A549 (cell line): ENCODE results near the gene WWC1.

Experiments
- CEBPB ChIP-seq, 2 experiments: fragments of >200 bp in 1 of 2; sonication (Bioruptor Twin) in 1 of 2; formaldehyde crosslinking in 1 of 2; IDR thresholded peaks; 2 replicates each; pipeline ENCODE4 v1.6.1; 2012 to 2016
- CHD2 ChIP-seq: fragments of 150-350 bp; IDR thresholded peaks from 2 replicates; pipeline ENCODE4 v1.6.1; 2014; ENCODE audit warnings: low read length; ENCODE audit not compliant: partially characterized antibody
- CHD4 ChIP-seq: fragments of 200-600 bp; sonication (generic); IDR thresholded peaks from 2 replicates; pipeline ENCODE4 v1.6.1; 2016; ENCODE audit warnings: antibody characterized with exemption, mild to moderate bottlenecking, borderline replicate concordance
- EP300 ChIP-seq, 2 experiments: fragments of >200 bp; sonication (Bioruptor Twin); formaldehyde crosslinking; IDR thresholded peaks; 2 replicates in 1 of 2; 3 replicates in 1 of 2; pipeline ENCODE4 v1.6.1; 2016 to 2017
- KDM1A ChIP-seq: fragments of 200-600 bp; sonication (generic); IDR thresholded peaks from 2 replicates; pipeline ENCODE4 v1.6.1; 2016; ENCODE audit warnings: low read depth, mild to moderate bottlenecking
- MAFK ChIP-seq: fragments of 450-650 bp; IDR thresholded peaks from 2 replicates; pipeline ENCODE4 v1.6.1; 2014; ENCODE audit not compliant: partially characterized antibody
- POLR2A ChIP-seq: IDR thresholded peaks from 2 replicates; pipeline ENCODE4 v1.6.1; 2012; ENCODE audit warnings: mild to moderate bottlenecking, low read length
- SMC3 ChIP-seq: fragments of >200 bp; sonication (Bioruptor Twin); formaldehyde crosslinking; IDR thresholded peaks from 3 replicates; pipeline ENCODE4 v1.6.1; 2018; ENCODE audit warnings: inconsistent platforms
- ZFP36 ChIP-seq: fragments of 450-650 bp; IDR thresholded peaks from 2 replicates; pipeline ENCODE4 v1.6.1; 2014; ENCODE audit warnings: borderline replicate concordance; ENCODE audit not compliant: partially characterized antibody
- TF ChIP-seq, protein P1 (sequence below): fragments of >200 bp; sonication (Bioruptor Twin); formaldehyde crosslinking; IDR thresholded peaks from 3 replicates; pipeline ENCODE4 v1.5.1; 2016
- TF ChIP-seq, protein P2 (sequence below): IDR thresholded peaks from 2 replicates; pipeline ENCODE4 v1.6.1; 2012; ENCODE audit warnings: low read depth, borderline replicate concordance
- TF ChIP-seq, protein P3 (sequence below): IDR thresholded peaks from 2 replicates; pipeline ENCODE4 v1.6.1; 2012

DNA sequence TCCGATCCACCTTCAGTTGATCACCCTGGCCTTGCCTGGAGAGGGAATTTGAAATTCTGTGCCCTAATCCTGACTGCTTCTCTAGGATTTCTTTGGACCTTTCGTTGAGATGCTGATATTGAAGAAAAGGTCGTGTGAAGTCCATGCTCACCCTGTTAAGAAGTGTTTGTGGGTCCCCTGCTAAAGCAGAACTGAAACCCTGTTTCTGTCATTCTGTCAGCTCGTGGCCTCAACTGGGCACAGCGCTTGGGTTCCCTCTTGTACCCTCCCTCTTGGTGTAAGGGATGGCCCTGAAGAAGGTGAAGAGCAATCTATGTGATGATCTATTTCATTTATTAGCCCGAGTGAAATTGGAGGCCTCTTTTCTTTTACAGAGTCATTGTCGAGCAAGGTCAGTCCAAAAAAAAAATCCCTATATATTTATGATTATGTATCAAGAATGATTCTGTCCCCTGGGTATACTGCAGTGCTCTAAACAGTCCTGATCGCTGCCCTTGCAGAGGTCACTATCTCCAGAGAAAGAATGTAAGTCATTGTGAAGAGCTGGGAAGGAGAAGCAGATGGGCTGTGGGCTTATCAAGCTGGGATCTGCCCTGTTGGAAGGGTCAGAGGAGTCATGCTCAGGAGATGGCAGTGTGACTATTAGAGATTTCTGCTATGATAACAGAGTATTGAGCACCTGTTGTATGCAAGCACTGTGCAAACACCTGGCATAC lies 56.1 kb downstream of the WWC1 start:
- TF ChIP-seq, protein P1, sequence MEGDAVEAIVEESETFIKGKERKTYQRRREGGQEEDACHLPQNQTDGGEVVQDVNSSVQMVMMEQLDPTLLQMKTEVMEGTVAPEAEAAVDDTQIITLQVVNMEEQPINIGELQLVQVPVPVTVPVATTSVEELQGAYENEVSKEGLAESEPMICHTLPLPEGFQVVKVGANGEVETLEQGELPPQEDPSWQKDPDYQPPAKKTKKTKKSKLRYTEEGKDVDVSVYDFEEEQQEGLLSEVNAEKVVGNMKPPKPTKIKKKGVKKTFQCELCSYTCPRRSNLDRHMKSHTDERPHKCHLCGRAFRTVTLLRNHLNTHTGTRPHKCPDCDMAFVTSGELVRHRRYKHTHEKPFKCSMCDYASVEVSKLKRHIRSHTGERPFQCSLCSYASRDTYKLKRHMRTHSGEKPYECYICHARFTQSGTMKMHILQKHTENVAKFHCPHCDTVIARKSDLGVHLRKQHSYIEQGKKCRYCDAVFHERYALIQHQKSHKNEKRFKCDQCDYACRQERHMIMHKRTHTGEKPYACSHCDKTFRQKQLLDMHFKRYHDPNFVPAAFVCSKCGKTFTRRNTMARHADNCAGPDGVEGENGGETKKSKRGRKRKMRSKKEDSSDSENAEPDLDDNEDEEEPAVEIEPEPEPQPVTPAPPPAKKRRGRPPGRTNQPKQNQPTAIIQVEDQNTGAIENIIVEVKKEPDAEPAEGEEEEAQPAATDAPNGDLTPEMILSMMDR, result no peak
- TF ChIP-seq CEBPB (IDR thresholded peaks at IDR 0.05) (no peak), CHD2 (no peak), POLR2A (no peak), KDM1A (no peak), SMC3 (no peak), CHD4 (no peak), ZFP36 (no peak), EP300 (IDR thresholded peaks at IDR 0.05) (no peak), MAFK (no peak)
- TF ChIP-seq, protein P2, sequence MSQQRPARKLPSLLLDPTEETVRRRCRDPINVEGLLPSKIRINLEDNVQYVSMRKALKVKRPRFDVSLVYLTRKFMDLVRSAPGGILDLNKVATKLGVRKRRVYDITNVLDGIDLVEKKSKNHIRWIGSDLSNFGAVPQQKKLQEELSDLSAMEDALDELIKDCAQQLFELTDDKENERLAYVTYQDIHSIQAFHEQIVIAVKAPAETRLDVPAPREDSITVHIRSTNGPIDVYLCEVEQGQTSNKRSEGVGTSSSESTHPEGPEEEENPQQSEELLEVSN, result no peak
- TF ChIP-seq, protein P3, sequence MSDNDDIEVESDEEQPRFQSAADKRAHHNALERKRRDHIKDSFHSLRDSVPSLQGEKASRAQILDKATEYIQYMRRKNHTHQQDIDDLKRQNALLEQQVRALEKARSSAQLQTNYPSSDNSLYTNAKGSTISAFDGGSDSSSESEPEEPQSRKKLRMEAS, result no peak
